ENCODE measurements around the gene GALNT18.

GALNT18 gene

DNA sequence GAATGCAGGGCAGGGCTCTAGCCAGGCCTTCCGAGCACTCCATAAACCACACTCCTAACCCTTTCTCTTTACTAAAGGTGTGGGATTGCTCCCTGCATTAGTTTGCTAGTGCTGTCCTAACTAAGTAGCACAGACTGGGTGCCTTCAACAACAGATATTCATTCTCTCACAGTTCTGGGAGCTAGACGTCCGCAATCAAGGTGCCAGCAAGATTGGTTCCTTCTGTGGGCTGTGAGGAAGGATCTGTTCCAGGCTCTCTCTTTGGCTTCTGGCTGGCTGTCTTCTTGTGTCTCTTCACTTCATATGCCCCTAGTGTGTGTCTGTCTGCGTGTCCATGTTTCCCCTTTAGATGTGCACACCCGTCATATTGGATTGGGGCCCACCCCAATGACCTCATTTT is 59.8 kb downstream of the GALNT18 start:
- no peak for DNase-seq

DNA sequence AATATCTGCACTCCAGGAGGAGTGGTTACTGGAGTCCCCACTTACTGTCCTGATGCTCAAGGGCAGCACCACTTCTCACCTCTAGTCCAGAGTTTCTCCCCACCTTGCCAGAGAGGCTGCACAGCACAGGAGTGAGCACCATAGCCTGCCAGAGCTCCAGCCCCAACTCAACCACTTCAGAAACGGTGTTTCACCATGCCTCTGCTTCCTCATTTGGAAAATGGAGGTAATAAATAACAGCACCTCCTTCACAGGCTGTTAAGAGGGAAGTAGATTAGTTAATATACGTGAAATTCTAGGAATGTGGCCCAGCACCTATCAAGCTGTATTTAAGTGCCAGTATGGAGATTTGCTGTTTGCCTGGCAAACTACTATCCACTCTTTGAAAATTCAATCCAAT is 63.0 kb downstream of the GALNT18 start:
- no peak for DNase-seq

DNA sequence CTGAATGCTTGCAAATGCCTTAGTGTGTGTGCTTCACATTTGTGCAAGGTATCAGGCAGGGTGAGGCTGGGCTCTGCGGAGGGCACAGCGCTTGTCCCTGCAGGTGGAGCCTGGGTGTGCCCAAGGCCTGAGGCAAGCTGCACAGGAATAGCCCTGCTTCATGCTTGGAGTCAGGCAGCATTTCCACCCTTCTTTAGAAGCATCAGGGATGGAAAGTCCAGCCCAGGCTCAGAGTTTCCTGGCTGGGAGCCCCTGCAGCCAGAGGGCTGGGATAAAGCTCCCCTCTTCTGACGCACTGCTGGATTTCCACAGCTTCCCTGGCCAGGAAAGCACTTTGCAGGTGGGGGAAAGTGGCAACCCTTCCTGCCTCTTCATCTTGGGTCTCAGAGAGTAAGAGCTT is 63.4 kb downstream of the GALNT18 start:
- DNase-seq, result no peak

DNA sequence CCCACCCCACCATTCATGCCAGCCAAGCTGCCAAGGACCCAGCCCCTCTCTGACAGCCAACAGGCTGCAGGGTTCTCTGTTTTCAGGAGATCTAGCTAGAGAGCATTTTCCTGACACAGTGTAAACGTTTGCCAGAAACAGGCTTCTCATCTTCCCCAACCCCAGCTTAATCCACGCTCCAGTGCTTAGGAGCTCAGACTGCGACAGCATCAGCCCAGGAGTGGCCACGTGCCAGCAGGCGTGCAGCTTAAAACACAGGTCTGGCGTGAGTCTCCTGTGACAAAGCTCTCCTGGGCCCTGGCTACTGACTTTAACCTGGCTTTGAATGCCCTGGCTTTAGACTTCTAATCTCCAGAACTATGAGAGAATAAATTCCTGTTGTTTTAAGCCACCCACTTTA is 66.6 kb downstream of the GALNT18 start:
- peak; percentile 76 for DNase-seq

DNA sequence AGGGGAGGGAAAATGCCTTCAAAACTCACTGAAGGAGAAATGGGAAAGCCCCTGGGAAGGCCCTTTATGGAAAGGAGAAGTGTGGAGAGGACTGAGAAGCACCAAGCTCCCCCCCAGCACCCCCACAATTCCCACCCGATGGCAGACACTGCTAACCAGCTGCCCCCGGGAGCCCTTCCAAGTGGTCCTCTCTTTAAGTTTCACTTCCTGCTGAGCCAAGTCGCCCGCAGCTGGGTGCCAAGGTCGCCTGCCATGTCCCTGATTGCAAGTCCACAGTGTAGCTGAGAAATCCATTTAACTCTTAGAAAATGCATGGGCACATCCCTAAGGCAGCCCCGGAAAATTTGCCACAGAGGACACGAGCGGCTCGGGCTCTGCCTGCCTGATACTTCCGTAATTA is 68.2 kb downstream of the GALNT18 start:
- no peak for DNase-seq

DNA sequence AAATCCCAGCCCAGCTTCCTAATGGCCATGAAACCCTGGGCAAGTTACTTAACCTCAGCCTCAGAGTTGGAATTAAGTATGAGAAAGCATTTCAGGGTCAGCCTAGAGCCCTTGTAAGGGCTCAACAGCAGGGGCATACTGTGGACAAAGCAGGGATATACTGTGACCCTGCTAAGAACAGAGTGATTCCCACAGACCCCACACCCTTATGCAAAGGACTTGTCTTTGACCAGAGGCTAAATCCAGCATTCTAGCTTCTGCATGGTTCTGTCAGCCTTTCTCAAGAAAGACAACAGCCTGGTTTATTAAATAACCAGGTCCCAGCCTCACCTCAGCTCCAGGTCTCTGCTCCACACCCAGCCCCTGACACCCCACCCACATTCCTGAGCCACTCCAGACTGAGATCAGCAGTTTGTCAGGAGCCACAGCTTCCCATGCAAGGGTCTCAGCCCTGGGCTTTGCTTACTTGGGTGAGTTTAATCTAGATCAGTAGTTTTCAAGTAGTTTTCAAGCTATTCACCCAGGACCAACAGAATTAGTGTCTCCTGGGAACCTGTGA is 69.2 kb downstream of the GALNT18 start:
- no peak for DNase-seq

DNA sequence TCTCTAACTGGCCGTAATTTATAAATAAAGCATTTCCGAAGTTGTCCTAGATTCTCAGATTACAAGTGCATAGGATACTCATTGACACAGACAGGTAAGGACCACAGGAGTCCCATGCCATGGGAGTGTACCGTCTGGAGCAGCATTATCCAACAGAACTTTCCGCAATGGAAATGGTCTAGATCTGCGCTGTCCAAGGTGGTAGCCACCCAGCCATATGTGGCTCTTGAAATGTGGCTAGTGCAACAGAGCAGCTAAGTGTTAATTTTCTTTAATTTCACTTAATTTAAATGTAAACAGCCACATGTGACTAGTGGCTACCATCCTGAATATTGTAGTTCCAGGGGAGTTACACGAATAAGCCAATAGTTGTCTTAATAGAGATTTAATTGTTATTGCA is 71.3 kb downstream of the GALNT18 start:
- no peak for DNase-seq

DNA sequence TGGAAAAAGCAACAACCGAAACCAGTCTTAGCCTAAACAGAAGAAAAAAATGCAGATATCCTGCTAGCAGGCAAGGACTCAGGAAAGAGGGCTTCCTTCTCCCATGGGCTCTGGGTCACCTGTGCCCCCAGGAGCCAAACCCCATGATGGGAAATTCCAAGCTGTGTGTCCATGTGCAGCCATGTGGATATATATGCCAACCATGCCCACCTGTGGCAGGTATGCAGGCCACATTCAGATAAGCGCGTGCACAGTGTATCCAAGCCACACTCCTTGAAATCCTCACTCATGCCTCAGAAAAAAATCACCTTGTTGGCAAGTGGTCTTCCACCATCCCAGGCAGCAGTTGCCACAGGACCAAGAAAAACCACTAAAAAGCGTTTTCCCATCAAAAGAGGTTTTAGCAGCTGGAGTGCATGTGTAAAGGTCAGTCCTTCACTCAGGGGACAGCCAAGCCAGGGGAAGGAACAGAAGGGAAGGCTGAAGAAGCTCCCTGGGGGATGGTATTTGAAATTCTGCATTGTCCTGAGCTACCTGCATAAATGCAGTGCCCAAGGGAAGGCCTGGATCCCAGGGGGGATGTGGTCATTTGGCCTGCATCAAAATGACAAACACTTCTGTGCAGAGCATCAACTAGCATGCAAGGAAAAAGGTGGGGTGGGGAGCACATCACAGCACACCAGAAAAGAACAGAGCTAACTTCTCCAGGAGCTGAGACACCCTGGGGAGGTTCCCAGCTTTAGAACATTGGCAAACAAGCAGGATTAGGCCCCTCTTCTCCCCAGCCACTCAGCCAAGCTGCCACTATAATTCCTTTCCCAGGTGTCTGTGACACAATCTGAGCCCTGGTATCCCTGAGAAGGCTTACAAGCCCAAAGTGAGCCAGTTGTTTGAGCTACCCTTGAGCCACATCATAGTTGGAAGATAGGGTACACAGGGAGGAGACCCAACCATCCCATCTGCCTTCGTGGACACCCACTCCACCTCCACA is 76.2 kb downstream of the GALNT18 start:
- no peak for DNase-seq

DNA sequence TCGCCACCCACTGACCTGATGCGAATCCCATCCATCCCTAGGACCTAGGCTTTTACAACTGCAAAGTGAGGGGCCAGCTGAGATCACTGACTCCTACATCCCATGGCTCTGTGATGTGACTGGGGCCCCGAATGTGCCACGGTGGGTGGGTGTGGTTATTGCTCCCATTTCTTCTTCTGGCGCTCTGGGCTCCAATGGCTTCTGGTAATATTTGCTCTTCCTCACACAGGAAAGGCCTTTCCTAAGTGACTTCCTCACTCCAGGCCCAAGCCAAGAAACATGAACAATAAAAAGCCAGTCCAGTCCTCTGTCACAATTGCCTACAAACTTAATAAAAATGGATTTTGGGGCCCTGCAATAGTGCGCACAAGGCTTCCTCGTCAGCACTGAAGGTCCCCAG is 78.1 kb downstream of the GALNT18 start:
- DNase-seq, result no peak

DNA sequence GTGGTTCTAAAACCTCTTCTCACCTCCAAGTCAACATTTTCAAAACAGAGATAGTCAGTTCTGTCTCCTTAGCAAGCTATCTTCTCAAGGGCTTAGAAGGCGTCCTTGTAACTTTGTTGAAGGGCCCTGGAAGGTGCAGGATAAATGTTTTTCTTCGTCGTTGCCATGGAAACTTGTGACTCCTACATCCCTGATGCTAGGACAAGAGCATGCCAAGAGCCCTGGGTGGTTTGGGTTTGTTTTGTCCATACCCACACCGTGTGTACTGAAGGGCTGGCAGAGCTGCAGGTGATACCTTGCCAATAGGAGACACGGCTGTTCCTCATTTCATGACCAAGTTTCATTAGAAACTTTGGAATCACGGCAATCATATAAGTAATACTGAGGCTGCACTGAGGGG is 81.6 kb downstream of the GALNT18 start:
- no peak for DNase-seq

DNA sequence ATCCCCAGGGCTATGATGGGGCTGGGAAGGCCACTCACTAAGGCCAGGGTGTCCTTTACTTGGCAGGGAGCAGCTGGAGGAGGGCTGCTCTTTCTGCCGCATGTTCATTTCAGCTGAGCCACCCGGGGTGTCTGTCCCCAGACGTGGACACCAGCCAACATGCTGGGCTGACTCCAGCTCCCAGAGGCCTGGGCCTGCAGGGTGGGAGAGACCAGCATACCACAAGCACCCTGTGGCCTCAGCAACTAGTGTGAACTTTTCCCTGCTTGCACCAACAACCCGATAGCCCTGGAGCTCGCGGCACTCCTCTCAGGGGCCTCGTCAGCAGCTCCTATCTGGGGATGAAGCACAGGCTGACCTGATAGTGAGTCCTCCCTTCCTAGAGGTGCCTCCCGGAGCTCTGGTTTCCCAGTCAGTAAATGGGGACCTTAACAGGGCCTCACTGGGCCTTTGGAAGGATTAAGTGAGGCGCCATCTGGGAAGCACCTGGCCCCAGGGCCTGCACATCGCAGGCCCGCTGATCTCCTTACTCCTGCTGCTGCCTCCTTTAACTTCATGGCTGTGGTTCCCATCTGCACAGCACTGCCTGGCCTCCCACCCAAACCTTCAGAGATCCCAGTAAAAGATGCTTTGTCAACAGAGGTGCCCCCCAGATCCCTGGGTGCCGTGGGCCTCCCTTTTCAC is 83.4 kb downstream of the GALNT18 start:
- no peak for DNase-seq

DNA sequence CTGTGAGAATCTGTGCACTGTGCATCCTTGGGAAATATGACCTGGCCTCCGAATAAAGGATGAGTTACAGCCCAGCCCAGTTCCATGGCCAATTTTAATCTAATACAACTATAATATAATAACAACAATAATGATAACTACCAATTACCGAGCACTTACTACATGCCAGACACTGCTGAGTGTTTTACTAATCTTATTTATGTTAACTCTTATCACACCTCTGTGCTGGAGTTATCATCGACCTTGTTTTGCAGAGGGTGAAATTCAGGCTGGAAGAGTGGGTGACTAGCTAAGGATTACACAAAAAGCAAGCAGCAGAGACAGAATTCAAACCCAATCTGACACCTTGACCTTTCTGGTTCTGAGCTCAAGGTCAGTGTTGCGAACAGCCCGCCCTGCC is 83.9 kb downstream of the GALNT18 start:
- no peak for DNase-seq

DNA sequence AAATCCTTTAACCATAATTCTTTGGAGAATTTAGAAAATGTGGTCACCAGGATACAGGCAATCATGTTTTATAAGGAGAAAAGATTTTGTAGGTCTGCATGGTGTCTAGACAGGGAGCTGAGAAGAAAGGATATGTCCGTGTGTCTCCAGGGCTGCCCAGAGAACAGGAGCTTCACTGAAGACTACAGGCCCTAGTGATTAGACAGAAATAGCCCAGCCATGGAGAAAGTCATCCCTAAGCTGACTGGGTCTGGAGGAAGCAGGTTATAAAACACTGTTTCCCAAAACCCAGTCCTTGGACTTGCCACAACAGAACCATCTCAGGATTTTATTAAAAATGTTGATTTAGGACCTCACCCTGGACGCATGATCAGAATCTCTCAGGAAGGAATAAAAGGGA is 84.4 kb downstream of the GALNT18 start:
- no peak for DNase-seq

DNA sequence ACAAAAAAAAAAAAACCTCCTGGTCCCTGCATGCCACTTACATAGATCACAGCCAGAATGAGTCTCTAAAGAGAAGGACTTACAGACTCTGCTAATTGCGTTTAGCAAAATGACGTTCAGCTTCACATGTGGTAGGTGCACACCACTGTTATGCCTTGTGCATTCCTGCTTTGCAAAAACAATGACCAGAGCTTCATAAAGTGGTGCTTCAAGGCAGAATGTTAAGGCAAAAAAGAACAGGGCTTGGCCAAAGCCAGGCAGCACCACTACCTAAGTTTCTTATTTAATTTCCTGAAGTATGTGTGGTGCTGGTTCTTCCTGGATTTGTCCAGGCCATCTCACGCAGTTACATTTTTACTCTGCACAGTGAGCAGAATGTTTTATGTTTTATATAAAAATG is 85.2 kb downstream of the GALNT18 start:
- no peak for DNase-seq

DNA sequence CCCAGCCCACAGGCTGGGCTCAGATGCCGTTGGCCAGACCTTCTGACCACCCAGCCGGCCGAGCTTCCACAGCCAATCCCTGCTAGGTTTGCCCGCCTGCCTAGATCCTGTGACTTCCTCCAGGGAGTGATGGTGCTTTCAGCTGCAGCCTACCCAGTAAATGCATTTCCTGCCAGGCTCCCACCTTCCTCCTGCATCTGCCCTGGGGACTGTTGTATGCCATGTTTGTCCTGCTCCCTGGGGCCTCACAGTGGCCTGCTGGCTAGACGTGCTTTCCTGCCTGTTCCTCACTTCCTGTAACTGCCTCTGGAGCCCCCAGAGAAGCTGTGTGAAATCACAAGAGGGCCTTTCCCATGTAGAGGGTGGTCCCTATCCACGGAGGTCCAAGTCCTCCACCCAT is 86.2 kb downstream of the GALNT18 start:
- no peak for DNase-seq

DNA sequence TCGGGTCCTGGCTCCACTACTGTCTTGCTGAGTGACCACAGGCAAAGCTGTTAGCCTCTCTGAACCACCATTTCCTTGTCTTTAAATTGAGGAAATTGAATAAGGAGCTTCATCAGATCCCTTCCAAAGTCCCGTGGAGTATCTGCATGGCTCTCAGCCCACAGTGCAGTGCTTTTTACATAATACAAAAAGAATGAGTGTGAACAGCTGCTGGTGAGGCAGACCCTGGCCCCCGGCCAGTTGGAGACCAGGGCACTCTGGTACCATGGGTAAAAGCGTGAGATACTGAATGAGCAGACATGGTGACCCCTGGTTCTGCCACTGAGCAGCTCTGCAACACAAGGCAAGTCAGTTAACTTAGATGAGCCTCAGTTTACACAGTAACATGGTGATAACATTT is 86.8 kb downstream of the GALNT18 start:
- DNase-seq, result peak; percentile 79

DNA sequence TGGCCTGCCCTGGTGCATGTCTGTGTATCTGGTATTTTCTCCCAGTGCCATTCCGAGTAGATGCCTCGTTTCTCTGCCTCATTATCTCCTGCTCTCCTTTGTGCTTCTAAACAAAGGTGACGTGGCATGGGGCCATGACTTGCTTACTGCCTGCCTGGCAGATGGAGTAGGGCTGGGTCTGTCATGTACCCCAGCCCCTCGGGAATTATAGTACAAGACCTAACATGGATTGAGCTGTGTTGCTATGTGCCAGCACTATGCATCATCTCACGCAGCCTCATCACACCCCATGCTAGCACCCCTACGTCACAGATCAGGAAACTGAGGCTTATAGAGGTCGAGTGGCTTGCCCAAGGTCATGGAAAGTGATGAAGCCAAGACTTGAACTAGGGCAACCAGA is 88.1 kb downstream of the GALNT18 start:
- peak; percentile 97 for DNase-seq

DNA sequence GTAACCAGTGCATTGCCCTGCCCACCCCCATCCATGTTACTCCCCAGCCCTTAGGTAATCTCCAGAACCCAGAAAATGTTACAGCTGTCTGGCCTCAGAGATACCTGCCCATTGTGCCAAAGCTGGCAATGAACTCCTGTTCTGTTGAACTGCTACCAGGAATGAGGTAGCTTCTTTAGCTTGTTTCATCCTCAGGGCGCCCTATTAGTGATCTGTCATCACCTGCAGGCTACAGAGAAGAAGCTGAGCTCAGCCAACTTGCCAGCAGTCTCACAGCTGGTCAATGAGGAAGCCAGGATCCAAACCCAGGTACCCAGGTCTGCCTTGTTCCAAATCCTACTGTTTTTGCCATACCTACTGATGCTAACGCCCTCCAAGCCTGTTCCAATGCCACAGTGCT is 88.7 kb downstream of the GALNT18 start:
- DNase-seq, result peak; percentile 42

DNA sequence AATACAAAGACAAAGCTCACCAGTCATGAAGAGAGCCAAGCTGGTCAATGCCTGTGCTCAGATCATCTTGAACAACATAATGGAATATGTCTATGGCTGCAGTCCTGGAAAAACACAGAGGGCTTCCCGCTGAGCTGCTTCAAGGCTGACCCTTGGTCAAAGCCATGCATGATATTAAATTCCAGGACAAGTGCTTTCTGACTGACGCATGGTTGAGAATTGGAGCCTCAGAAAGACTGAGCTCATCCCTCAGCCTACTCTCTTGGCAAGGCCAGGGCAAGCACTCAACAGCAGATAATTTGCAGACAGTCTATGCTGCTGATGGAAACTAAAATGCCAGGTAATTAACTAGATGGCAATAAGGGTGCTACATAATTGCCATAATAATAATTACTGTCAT is 89.2 kb downstream of the GALNT18 start:
- DNase-seq, result peak; percentile 37

DNA sequence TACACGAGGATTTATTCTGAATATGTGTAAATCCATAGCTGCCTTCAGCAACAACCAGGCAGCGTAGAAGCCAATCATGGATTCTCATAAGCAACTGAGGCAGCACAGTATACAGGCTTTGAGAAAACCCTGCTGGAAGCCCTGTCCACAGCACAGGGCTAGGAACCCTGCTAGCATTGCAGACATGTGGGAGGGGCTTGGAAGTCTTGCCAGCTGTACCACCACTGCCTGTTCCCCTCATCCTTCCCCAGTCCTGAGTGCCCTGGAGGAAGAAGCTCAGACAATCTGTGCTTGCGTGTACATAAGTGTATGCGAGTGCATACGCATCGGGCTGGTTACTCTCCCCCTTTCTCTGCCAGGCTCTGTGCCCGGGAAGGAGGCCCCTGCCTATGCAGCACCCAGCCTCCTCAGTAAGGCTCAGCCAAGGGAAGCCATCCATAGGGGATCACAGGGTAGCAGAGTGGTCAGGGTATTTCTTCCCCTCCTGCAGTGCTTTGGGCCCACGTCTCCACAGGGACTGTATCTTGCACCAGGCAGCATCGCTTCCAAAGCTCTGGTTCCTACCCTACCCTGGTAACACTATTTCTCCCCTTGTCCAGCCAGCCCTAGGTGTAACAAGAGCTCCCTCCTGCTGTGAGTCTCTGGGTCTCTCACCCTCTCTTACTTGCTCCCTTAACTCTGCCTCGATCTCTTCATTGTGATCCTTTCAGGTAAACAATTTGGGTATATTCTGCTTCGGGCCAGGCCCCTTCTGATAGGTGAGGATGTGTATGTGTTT is 90.5 kb downstream of the GALNT18 start:
- DNase-seq, result peak; percentile 64

DNA sequence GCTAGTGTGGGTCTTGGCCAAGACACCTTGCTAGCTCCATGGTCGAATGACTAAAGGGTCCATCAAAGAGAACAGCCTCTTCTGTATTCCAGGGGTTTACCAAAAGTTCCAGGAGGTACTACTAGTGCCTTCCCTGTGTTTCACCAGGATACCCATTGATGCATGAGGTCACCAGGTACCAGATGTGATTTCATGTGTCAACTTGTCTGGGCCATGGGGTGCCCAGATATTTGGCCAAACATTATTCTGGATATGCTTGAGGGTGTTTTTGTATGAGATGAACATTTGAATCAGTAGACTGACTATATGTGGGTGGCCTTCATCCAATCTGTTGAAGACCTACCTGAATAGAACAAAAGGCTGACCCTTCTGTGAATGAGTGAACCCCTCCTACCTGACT is 92.8 kb downstream of the GALNT18 start:
- no peak for DNase-seq

DNA sequence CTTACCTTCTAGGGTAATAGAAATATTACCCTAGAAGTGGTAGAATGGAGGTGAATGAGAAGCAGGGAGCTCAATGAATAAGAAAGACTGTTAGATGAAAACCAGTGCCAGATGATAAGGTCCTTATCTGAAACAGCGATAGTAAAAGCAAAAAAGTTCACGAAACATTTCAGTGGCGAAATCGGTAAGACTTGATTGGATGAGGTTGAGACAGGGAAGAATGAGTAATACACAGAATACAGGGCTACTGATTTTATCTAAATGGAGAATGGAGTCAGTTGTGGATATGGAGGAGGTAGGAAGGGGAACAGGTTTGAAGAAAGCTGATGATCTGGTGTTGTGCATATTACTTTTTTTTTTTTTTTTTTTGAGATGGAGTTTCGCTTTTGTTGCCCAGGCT is 96.5 kb downstream of the GALNT18 start:
- no peak for DNase-seq

DNA sequence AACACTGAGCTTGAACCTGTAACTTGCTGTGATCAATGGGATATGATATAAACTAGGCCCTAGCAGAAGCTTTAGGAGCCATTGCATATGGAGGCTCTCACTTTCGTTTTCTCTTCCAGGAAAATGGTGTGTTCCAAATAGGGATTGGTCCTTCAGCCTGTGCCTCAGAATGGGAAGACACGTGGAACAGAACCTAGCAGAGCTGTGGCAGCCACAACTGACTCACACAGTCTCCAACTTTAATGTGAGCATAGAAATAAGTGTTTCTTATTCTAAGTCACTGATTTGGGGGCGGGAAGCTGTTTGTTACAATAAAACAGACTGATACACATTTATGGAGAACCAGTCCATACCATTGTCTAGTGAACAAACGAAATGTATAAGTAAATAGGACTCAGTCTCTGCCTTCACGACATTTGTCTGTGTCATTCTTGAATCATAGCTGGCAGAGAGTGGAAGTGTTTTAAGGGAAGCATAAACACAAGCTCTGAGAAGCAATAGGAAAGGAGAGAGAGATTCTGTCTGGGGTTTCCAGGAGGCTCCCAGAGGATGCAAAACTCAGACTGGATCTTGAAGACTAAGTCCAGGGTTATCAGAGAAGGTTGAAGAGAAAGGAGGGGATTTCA is 97.3 kb downstream of the GALNT18 start:
- no peak for DNase-seq

Data from NCI-H1694 treated with DMSO at 0.1 percent for 48 hours (cell line).